Right lobe of liver (tissue), 6 donors: Measurements from ENCODE around the gene PRKAB1. TPM values are rescaled to one million over a fixed set of nuclear protein-coding genes. Genes with fewer than 3 reads are reported as not detected.

ENCODE experiments used
- ATAC-seq, 4 donors: fragments of 200-7000 bp; cut with Tn5 transposase; one replicate each; pipeline ENCODE4 v1.9.1; 2020; ENCODE audit warnings: mild to moderate bottlenecking in 4 of 4, moderate library complexity in 4 of 4
- DNase-seq, 3 donors: peaks; one replicate each; pipeline ENCODE4 v3.0.0-alpha.2; 2020
- H3K27ac ChIP-seq, 3 donors: fragments of 200-600 bp; one replicate each; pipeline ENCODE4 v1.8.0; 2022
- H3K27me3 ChIP-seq, 2 donors: fragments of 200-600 bp; one replicate each; pipeline ENCODE4 v1.8.0; 2022
- H3K36me3 ChIP-seq, 4 donors: fragments of 200-600 bp; sonication (generic) in 1 of 4; one replicate each; pipeline versions ENCODE4 v1.5.1 to v1.8.0; 2017 to 2022; ENCODE audit warnings: control low read depth in 1 of 4
- H3K4me1 ChIP-seq, 4 donors: fragments of 200-600 bp; sonication (generic) in 1 of 4; one replicate each; pipeline versions ENCODE4 v1.5.1 to v1.8.0; 2017 to 2022; ENCODE audit warnings: control low read depth in 1 of 4
- H3K4me3 ChIP-seq, 3 donors: fragments of 200-600 bp; one replicate each; pipeline ENCODE4 v1.8.0; 2022
- H3K9me3 ChIP-seq, 4 donors: fragments of 200-600 bp; sonication (generic) in 1 of 4; one replicate each; pipeline versions ENCODE4 v1.5.1 to v1.8.0; 2017 to 2022; ENCODE audit warnings: control low read depth in 1 of 4
- POLR2A ChIP-seq: fragments of 450-650 bp; IDR thresholded peaks from one replicate; pipeline ENCODE4 v1.6.1; 2017; ENCODE audit warnings: antibody characterized with exemption, mild to moderate bottlenecking
- WGBS: methylation state at CpG from one replicate; pipeline ENCODE4 v1.1.6; 2018; ENCODE audit warnings: low coverage, low lambda C conversion rate; ENCODE audit not compliant: insufficient coverage; ENCODE audit errors: missing lambda C conversion rate; 5-methylcytosine and 5-hydroxymethylcytosine counted together
- intact Hi-C, 2 donors: fragments of 100-400 bp; cut with DNase I; formaldehyde crosslinking; loops; one replicate each; pipeline versions ENCODE4 v1.11.2 to v1.14.1; 2022
- total RNA-seq, 6 experiments: library from RNA; depleted of rRNA in 2 of 6; stranded (reverse); fragments of >200 nt in 2 of 6; fragmentation: NEBNext Ultra II Directional in 3 of 6; extraction: Animal tissue kit (Norgen Biotek cat#: 25700) in 3 of 6; gene quantifications; one replicate each; pipeline versions ENCODE4 v1.1.0 to v1.2.4, GENCODE V29; 2016 to 2023
- TF ChIP-seq, protein P1 (sequence below), 4 donors: fragments of 200-600 bp in 3 of 4; fragments of 450-650 bp in 1 of 4; IDR thresholded peaks; one replicate each; pipeline versions ENCODE4 v1.5.1 to v1.8.0; 2016 to 2022; ENCODE audit warnings: antibody characterized with exemption in 4 of 4, mild to moderate bottlenecking in 2 of 4
- donor health status: DM: no; HTN: yes; CAD: no.
- donor health status: DM: no; HTN: no; CAD: no.
- donor health status: DM: no; HTN: no; CAD: no.
- donor health status: DM: no; HTN: yes; CAD: no.
- donor health status: DM: no; HTN: yes; CAD: no.

PRKAB1 gene
- total RNA-seq, 6 experiments from 2014 or later, result 8.2 to 17.1 (median 10.3) TPM

DNA sequence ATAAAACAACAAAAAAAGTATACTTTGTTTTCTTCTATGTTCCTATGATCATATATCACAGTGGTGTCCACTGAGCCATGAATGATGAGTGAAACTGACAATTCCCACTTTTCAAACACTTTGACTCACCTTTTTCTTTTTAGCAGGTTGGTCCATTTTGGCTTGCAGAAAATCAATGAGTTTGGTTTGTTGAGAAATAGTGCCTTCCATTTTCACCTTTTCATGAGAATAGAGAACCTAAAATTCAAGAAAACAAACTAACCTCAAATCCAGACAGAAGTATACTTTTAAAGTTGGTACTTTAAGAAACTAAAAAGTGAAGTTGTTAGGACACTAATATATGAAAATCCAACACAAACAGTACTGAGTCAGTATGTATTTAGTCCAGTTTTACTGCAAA is 52.4 kb downstream of the PRKAB1 start:
- no peak overlapping the region for H3K27ac ChIP-seq
- no peak for DNase-seq
- H3K9me3 ChIP-seq, result no peaks in the 10 kb centered on the region
- TF ChIP-seq POLR2A, result no peak
- TF ChIP-seq, protein P1, sequence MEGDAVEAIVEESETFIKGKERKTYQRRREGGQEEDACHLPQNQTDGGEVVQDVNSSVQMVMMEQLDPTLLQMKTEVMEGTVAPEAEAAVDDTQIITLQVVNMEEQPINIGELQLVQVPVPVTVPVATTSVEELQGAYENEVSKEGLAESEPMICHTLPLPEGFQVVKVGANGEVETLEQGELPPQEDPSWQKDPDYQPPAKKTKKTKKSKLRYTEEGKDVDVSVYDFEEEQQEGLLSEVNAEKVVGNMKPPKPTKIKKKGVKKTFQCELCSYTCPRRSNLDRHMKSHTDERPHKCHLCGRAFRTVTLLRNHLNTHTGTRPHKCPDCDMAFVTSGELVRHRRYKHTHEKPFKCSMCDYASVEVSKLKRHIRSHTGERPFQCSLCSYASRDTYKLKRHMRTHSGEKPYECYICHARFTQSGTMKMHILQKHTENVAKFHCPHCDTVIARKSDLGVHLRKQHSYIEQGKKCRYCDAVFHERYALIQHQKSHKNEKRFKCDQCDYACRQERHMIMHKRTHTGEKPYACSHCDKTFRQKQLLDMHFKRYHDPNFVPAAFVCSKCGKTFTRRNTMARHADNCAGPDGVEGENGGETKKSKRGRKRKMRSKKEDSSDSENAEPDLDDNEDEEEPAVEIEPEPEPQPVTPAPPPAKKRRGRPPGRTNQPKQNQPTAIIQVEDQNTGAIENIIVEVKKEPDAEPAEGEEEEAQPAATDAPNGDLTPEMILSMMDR (IDR thresholded peaks at IDR 0.05), result no peak
- intact Hi-C loops, result no loop called here
- peaks cover 0 to 11% (median 5%) of the 10 kb centered on the region in 4 donors for H3K4me1 ChIP-seq
- H3K4me3 ChIP-seq, result no peak overlapping the region
- H3K36me3 ChIP-seq, result no peaks in the 10 kb centered on the region
- no peaks in the 10 kb centered on the region for H3K27me3 ChIP-seq
- no peak for ATAC-seq

DNA sequence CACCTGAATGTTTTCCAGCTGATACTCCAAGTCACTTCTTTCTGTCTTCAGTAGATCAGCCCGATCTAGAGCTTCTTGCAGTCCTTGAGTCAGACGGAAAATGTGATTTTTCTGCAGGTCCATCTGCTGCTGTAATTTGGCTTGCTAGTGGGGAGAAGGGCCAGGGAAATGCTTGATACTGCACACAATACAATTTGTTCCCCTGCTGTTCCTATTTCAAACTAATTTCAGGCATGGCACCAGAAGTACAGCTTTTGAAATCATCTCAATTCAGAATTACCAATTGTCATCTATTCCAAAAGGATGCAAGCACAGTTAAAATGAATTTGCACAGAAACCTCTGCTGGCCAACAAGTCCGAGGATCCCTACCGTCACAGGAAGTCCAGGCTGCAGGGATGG is 53.4 kb downstream of the PRKAB1 start:
- Histone ChIP-seq H3K9me3 (no peaks in the 10 kb centered on the region), H3K27ac (no peak overlapping the region), H3K36me3 (no peaks in the 10 kb centered on the region), H3K27me3 (no peaks in the 10 kb centered on the region), H3K4me3 (no peak overlapping the region), H3K4me1 (peaks cover 0 to 6% (median under 1%) of the 10 kb centered on the region in 4 donors)
- TF ChIP-seq, protein P1 (IDR thresholded peaks at IDR 0.05), result no peak
- TF ChIP-seq POLR2A, result no peak
- intact Hi-C loops, result no loop called here
- no peak for DNase-seq
- no peak for ATAC-seq
- WGBS, result 89% methylated on average over 3 of the region's 4 CpGs

DNA sequence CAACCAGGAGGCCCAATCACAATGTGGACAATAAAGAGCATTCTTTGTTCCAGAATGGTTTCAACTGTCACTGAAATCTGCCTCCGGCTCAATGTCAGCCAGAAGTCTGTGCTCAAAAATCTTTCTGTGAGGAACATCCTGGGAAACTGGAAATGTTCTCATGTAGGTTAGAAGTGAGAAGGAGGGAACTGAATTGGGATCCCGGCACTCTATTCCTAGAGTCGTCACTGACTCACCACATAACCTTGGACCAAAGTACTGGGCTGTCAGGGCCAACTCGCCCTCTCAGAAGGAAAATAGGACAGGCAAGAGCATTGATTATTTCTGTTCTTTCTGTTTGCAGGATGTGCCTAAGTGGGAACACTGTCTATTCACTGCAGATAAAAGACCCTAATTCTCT is 57.6 kb downstream of the PRKAB1 start:
- ATAC-seq (peak in 1 of 4 donors; percentile 71), DNase-seq (no peak)
- Histone ChIP-seq H3K4me1 (no peaks in the 10 kb centered on the region), H3K9me3 (no peaks in the 10 kb centered on the region), H3K4me3 (no peak overlapping the region), H3K27me3 (no peaks in the 10 kb centered on the region), H3K36me3 (no peaks in the 10 kb centered on the region), H3K27ac (no peak overlapping the region)
- no peak for TF ChIP-seq POLR2A
- TF ChIP-seq, protein P1 (IDR thresholded peaks at IDR 0.05), result no peak
- intact Hi-C loops, result no loop called here
- WGBS, result 79% methylated on average over 3 of the region's 4 CpGs

DNA sequence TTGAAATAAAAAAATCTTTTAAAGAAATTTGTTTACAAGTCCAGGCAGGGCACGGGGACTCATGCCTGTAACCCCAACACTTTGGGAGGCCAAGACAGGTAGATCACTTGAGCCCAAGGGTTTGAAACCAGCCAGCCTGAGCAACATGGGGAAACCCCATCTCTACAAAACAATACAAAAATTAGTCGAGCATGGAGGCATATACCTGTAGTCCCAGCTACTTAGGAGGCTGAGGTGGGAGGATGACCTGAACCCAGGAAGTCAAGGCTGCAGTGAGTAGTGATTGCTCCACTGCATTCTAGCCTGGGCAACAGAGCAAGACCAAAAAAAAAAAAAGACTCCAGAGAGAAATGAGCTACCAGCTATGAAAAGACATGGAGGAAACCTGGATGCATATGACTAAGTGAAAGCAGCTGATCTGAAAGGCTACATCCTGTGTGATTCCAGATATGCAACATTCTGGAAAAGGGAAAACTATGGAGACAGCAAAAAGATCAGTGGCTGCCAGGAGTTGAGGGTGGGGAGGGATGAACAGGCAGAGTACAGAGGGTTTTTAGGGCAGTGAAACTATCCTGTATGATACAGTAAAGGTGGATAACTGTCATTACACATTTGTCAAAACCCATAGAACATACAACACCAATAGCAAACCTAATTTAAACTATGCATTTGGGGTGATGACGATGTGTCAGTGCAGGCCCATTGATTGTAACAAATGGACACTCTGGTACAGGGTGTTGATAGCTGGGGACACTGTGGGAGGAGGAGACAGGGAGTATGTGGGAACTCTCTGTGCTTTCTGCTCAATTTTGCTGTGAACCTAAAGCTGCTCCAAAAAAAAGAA is 59.9 kb downstream of the PRKAB1 start:
- H3K36me3 ChIP-seq, result no peaks in the 10 kb centered on the region
- 91% methylated on average over 2 of the region's 3 CpGs for WGBS
- no peaks in the 10 kb centered on the region for H3K9me3 ChIP-seq
- no peaks in the 10 kb centered on the region for H3K4me1 ChIP-seq
- no peak for TF ChIP-seq POLR2A
- TF ChIP-seq, protein P1 (IDR thresholded peaks at IDR 0.05), result no peak
- no peak overlapping the region for H3K4me3 ChIP-seq
- ATAC-seq (no peak), DNase-seq (no peak)
- intact Hi-C loops, result no loop called here
- H3K27ac ChIP-seq, result no peak overlapping the region
- no peaks in the 10 kb centered on the region for H3K27me3 ChIP-seq

DNA sequence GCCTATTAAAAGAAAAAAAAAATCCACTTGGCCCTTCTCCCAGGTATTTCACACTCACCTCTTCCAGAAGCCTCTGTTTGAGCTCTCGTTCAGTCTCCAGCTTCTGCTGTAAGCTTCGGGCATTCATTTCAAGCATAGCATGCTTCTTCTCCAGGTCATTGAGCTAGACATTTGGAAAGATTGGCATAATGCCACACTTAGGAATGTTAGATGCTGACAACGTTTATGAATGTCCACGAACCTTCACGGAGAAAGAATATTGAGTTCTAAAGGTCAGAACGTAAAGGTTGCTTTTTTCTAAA is 60.5 kb downstream of the PRKAB1 start:
- no peak overlapping the region for H3K27ac ChIP-seq
- no peak for DNase-seq
- 42% methylated on average over 5 of the region's 6 CpGs for WGBS
- ATAC-seq, result no peak
- intact Hi-C loops, result no loop called here
- no peaks in the 10 kb centered on the region for H3K27me3 ChIP-seq
- no peaks in the 10 kb centered on the region for H3K9me3 ChIP-seq
- H3K36me3 ChIP-seq, result no peaks in the 10 kb centered on the region
- TF ChIP-seq, protein P1 (IDR thresholded peaks at IDR 0.05), result no peak
- no peak for TF ChIP-seq POLR2A
- H3K4me3 ChIP-seq, result no peak overlapping the region
- H3K4me1 ChIP-seq, result no peaks in the 10 kb centered on the region
